Measurements from ENCODE around the gene SLC25A13.
"Not testable (repeated sequence)": the region's sequence is repeated elsewhere in the genome, so short reads cannot be mapped to it uniquely, and the experiment has no call there.

Gene SLC25A13

DNA sequence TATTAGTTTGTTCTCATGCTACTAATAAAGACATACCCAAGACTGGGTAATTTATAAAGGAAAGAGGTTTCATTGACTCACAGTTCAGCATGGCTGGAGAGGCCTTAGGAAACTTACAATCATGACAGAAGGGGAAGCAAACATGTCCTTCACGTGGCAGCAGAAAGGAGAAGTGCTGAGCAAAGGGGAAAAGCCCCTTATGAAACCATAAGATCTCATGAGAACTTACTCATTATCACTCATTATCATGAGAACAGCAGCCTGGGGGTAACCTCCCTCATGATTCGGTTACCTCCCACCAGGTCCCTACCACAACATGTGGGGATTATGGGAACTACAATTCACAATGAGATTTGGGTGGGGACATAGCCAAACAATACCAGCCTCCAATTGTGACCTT is 4.9 kb upstream of the SLC25A13 start:
- DNase-seq, result not testable (repeated sequence)

DNA sequence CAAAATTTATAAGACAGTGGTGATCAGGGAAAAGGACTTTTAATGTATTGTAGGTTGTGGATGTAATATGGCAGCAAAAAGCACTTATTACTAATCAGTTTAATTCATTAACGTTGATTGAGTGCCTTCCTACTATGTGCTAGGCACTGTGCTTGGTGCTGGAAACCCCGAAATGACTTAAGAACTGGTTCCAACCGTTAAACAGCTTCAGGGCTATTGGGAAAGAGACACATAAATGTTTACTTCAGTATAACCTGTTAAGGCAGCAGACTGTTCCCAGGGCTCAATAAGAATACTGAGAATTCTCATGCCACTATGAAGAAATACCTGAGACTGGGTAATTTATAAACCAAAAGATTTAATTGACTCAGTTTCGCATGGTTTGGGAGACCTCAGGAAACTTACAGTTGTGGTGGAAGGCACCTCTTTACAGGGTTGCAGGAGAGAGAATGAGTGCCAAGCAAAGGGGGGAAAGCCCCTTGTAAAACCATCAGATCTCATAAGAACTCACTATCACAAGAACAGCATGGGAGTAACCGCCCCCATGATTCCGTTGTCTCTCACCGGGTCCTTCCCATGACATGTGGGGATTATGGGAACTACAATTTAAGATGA is 1.1 kb upstream of the SLC25A13 start:
- no peak for DNase-seq

DNA sequence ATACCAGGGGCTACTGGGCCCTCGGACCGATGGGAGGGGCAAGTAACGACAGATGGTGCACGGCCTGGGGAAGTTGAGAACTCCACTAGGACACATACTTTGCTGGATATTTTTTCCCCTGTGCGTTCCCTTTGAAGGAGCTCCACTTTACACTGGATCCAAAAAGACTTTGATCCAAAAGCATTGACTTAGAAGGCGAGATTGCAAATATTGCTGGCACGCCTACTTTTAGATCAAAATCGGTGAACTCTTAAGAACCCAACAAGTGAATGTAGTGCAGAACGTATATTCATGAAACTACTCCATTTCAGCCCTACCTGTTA is 436 bp upstream of the SLC25A13 start:
- no peak for DNase-seq

DNA sequence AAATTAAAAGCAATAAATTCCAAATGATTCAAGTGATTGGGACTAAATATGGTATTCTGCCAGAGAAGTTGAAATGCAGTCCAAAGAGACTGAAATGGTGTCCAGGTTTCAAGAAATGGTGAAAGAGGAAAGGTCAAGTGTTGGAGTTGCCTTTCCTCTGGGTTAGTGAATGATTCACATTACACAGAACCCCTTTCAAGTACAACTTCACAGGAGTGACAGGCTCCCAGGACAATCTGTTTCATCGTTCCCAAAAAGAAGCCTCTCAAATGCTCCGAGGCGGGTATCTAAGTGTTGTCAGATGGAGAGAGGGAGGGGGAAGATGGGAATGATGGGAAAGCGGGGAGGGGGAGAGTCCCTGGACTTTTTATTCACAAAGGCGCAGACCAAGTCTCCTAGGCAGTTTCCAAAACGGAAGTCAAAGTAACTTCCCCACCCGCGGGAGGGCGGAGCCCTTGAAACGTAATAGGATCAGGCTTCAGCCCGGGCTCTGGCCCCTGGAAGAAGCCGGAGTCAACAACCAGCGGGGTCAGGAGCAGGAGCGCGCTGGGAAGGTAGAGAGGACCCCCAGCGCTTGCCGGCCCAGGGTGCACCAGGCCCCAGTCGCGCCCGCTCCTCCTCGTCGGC is 754 bp downstream of the SLC25A13 start:
- DNase-seq, result peak in 57 of 58 donors; percentile 20 to 89 (median 76)

DNA sequence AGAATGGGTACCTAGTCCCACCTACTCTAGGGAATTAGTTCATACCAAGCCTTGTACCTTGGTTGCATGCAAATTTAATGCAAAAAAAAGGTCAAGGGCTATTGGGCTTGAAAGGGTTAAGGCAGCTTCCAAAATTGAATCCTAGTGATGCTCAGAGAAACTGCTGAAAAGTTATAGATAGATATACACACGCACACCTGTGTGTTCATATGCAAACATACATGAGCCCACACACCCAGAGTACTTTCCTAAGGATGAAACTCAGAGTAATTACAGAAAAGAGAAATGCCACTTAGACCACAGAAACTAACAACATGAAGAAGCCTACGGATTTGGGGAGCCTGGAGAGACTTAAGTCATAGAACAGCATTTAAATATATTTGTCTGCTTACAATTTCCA is 1.5 kb downstream of the SLC25A13 start:
- DNase-seq, result no peak

DNA sequence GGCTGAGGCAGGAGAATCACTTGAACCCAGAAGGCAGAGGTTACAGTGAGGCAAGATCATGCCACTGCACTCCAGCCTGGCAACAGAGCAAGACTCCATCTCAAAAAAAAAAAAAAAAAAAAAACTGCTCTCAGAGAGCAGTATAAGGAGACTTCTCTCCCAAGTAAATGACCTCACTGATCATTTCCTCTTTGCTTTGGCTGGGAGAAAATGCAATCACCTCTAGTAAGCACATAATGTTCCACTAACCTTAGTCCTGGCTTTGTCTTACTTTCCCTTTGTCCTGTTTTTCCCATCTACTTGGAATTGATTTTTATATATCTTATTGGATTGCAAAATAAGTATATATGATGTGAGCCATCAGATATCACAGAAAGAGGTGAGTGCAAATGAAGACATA is 2.5 kb downstream of the SLC25A13 start:
- no peak for DNase-seq

DNA sequence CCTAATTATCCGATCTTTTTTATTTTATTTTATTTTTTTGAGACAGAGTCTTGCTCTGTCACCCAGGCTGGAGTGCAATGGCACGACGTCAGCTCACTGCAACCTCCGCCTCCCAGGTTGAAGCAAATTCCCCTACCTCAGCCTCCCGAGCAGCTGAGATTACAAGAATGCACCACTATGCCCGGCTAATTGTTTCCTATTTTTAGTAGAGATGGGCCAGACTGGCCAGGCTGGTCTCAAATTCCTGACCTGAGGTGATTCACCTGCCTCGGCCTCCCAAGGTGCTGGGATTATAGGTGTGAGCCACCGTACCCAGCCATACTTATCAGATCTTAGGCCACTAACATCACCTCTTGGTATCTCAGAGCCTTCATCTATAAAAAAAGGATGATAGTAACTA is 4.9 kb downstream of the SLC25A13 start:
- DNase-seq, result no peak

DNA sequence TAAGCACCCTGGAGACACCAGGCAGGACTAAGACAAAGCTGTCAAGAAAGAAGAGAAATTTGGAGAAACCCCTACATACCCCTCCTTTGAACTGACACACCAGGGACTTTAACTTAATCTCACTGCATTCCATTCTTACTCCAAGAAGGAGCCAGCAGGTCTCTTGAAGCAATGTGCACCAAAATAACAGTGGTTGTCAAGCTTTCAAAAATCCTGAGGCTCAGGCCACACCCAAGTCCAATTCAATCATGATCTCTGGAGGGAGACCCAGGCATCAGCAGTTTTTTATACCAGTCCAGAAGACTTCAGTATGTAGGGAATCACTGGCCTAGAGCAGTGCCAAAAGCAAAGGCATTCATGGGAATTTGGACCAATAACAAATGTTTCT is 6.8 kb downstream of the SLC25A13 start:
- no peak for DNase-seq

DNA sequence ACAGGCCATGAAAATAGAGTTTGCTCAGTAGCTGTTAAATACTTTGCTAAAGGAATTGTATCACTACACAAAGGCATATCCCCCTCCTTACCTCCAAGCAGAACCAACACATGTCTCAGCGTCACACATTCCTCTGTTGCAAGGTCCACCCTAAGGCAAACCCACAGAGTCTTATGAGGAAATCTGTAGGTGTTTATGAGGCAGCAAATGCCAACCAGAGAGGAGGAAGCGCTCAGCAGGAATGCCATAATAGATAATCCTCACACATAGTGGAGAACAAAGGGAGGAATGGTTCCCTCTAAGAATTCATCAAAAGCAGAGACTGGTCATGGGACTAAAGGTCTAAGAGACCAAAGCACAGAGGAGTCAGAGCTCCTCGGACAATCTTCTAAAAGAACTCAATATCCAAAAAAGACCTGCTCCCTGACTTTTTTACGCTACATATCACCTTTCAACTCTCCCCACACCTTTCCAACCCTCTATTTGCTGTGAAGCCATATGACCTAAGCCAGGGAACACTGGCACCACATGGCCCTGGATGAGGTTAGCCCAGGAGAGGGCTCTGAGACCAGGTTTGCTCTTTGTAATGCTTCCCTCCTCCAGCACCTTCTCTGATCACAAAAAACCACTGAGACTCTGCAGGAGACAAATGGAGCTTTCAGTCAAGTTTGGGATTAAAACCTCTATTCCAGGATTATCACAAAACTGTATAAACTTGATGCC is 7.3 kb downstream of the SLC25A13 start:
- no peak for DNase-seq

DNA sequence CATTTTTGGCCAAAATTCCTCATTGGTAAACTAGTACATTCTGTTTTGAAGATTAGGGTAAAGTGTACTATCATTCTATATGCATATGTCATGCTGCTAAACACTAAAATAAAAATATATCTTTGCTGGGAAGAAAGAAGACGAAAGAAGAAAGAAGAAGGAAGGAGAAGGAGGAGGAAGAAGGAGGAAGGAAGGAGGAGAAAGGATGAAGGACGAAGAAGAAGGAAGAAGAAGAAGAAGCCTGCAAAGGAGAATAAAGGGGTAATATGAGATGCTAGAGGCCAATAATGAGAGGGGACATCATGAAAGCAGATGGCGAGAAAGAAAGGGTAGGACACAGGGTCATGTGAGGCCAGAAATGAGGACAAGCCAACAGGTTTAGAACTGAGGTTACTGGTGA is 8.0 kb downstream of the SLC25A13 start:
- no peak for DNase-seq

DNA sequence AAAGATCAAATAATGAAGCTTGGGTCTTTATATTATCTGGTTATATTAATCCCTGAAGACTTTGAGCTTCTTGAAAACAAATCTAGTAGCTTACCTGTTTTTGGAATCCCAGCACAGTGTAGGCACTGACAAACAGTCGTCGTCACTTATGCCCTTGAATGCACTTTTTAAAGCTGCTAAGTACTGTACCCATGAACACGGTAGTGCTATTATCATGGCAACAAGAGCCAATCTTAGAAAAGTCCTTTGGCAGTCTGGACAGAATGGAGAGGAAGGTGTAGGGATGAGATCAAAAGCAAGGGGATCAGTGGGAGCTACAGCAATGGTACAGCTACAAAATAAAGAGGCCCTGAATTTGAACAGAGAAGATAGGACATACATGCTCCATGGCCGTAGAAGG is 9.4 kb downstream of the SLC25A13 start:
- DNase-seq, result no peak

DNA sequence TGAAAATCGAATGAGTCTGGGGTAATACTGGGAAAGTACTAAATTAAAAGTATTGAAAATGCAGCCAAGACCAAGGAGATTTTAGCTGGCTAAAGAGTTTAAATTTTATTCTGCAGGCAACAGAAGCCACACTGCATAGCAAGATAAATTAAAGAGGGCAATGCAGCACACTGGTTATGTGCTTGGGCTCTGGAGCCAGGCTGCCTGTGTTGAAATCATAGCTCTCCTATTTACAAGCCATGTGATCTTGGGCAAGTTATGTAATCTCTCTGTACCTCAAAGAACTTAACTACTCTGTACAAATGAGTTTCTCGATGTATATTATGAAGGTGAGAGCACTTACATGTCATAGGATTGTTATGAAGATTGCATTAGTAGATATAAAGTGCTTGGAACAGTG is 9.9 kb downstream of the SLC25A13 start:
- DNase-seq, result peak in 7 of 58 donors; percentile 1 to 45 (median 9)

DNA sequence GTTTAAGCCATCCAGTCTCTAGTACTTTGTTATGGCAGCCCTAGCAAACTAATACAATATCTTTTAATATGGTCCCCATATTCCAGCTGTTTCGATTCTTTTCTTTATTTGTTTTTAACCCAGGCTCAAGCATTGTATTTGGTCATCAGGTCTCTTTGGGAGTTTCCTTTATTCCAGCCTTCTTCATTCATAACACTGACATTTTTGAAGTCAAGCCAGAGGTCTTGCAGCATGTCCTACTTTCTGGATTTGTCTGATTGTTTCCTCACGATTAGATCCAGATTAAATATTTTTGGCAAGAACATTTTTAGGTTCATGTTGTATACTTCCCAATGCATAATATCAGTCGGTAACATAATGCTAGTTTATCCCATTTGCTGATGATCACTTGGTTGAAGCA is 11.8 kb downstream of the SLC25A13 start:
- DNase-seq, result no peak

DNA sequence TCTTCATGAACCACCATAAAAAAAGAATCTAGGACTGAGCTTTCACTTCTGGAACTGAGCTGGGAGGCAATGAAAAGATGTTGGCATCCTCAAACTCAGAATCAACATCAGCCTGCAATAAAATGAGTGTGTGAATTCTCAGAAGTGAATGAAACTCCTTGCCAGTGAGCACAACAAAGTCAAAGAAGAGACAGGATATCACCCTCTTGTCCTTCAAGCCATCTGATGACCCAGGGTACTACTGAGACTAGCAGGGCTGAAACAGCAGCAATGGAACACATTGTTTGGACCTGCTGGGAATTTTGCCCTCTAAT is 13.0 kb downstream of the SLC25A13 start:
- DNase-seq, result no peak

DNA sequence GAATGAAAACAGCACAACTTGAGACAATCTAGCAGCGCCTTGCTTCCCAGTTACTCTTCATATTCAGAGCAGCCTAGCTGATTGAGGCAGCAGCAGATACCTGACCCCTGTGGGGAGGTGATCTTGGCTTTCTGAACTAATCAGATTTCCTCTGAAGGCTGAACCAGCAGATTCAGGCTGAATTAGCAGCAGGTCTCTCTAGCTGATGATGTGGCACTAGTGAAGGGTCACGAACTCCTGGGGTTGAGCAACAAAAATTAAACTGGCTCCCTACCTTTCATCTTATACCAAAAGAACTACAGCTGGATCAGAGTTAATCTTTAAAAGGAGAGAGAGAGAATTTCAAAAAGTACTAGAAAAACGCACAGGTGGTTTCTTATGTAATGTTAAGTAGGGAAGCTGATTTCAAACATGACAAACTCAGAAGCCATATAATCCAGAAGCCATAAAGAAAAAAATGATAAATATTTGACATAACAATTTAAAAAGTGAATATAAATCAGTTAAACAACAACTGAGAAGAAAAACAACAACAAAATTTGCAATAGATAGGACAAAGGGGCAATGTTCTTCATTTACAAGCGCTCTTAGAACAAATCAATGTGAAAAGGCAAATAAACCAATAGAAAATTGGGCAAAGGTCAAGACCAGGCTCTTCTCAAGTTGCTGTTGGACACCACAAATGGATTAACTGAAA is 13.5 kb downstream of the SLC25A13 start:
- DNase-seq, result no peak

DNA sequence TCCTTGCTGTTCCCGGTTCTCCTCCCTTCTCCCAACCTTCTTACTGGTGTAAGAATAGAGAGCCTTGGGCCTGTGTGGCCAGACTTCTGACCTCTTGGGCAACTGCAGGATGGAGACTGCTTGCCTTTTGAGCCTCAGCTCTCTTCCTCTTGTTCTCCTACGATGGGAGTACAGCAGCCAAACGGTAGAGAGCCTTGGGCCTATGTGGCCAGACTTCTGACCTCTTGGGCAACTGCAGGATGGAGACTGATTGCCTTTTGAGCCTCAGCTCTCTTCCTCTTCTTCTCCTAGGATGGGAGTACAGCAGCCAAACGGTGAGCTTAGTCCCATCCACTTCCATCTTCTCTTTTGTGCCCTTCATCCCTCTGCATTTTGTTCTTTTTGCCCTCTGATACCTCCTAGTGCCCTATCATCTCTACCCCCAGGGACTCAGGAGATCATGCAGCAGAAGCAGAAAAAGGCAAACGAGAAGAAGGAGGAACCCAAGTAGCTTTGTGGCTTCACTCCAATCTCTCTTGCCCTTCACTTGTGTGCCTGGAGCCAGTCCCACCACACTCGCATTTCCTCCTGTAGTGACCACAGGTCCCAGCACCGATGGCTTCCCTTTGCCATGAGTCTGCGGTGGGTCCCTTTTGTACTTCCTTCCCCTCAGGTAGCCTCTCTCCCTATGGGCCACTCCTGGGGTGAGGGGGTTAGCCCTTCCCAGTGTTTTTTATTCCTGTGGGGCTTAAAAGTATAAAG is 15.3 kb downstream of the SLC25A13 start:
- peak in 1 of 58 donors; percentile 7 for DNase-seq

DNA sequence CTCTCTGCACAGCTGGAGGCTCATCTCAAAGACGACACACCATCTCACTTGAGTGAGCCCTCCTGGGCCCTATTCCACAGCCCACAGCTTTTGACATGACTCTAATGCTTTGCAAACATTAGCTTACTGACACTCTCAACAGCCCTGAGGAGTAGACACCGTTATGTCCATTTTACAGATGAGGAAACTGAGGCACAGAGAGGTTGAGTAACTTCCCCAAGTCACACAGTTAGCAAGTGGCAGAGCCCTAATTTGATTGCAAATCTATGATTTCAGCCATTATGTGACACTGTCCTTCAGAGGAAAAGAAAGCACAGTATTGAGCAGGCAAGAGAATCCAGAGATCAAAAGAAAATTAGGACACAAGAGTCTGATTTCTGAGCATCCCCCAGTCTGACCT is 16.0 kb downstream of the SLC25A13 start:
- DNase-seq, result no peak

DNA sequence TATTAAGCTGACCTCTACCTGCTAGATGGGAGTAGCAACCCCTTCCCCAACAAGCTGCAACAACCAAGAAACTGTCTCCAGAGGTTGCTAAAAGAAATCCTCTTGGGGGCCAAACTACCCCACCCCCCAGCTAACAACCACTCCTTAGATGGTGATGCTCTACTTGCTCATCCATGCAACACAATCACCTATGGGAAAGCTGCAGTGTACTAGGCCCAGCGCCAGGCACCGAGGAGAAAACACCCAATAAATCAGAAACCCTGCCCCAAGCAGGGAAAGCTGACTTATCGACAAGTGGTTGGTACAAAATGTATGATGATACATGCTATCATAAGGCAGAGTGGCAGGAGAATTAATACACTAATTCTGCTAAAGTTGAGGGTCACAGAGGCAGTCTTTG is 17.3 kb downstream of the SLC25A13 start:
- DNase-seq, result no peak

DNA sequence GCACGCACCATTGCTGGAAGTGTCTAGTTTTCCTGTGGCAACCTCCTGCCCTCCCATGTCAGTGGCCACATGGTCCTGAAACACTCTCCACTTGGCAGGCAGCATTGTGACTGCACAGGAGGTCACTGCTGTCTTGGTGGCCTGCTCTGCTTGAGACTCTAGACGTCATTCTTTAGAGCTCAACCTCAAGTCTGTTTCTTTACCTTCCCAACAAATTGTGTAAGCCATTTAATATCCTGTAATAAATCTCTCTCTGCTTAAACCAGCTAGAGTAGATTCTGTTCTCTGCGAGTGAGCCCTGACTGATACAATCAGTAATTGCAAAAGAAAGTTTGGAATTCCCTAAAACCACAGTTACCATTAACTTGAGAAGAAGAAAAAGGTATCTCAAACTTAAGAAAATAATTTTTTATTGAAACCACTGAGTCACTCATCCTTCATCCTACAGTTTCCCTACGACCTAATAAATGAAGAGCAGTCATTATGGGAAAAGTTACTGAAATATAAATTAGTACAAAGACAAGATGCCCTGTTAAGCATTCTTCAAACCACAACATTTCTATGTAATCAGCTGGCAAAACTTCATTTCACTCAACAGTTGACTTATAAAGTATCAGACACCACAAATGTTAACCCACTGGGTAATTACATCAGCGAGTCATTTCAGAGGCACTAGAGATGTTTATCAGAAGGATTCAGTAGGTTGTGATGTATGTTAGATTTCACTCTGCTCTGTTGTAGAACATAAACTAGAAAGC is 18.0 kb downstream of the SLC25A13 start:
- no peak for DNase-seq

DNA sequence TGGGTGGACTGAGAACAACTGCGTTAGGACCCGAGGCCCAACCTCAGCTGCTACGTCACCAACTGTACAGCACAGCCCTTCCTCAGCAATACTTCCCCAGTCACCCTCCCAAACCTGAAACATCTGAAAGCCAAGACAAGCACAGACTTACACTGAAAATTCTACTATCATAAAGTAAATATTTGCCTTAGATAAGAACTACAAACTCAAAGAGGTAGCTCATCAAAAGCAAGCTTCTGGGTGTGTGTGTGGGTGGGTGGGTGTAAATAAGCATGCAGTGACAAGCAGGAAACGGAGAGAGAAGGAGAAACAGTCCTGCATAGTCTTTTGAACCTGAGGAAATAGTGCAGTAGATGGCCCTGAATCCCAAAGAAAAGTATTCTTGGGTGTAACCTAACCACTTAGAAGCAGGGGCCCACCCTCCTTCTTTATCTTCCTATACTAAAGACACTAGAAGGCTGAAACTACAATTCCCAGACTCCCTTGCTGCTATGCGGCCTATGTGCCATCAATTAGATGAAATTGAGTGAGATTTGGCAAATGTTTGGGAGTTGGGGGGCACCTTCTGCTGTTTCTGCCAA is 18.7 kb downstream of the SLC25A13 start:
- no peak for DNase-seq

DNA sequence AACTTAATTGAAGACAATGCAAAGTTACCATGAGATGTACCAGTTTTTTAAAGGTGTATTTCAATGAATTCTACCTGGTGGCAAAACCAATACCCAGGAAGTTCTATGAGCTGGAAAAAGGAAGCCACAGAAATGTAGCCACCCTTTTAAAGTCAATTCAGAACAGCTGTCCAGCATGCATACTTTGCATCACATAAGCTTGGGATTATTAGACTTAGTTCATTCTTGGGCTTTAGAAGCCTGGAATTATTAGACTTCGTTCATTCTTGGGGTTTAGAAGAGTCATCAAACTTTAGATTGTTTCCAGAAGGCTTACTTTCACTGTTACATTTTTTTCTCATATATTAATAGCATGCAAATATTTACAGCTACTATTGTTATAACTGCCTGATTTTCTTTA is 20.9 kb downstream of the SLC25A13 start:
- no peak for DNase-seq

Measured in anterior cingulate cortex (tissue), 58 donors.